Measurements from ENCODE around the gene RHBDD3.

Gene RHBDD3

DNA sequence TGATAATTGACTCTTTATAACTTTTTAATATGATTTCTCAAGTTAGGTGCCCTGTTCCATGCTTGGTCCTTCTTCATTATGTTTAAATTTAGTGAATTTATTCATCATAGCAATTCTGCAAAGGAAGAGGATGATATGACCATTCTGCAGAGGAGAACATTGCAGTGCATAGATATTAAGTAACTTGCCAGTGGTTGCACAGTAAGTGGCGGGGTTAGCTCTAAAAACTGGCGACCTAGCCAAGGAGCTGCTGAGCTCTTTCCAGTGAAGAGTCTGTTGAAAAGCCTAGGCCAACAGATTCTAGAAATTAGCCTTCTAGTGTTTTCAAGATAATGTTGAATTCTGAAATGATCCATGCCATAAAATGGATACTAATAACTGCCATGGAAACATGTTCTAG lies 4.8 kb upstream of the RHBDD3 start:
- ChIA-PET CTCF (interaction anchor here (1.0 to 2.3 kb wide), 3 partner anchors 12 to 27 kb away, joined by 3 to 5 read pairs (median 5); no protein-coding TSS in a partner anchor), POLR2A (no interaction called here)
- no peak for DNase-seq (ENCODE audit: extremely low spot score)
- TF ChIP-seq CTCF (IDR thresholded peaks at IDR 0.05; ENCODE audit: control extremely low read depth, extremely low read depth, low read depth, missing control alignments), result no peak

DNA sequence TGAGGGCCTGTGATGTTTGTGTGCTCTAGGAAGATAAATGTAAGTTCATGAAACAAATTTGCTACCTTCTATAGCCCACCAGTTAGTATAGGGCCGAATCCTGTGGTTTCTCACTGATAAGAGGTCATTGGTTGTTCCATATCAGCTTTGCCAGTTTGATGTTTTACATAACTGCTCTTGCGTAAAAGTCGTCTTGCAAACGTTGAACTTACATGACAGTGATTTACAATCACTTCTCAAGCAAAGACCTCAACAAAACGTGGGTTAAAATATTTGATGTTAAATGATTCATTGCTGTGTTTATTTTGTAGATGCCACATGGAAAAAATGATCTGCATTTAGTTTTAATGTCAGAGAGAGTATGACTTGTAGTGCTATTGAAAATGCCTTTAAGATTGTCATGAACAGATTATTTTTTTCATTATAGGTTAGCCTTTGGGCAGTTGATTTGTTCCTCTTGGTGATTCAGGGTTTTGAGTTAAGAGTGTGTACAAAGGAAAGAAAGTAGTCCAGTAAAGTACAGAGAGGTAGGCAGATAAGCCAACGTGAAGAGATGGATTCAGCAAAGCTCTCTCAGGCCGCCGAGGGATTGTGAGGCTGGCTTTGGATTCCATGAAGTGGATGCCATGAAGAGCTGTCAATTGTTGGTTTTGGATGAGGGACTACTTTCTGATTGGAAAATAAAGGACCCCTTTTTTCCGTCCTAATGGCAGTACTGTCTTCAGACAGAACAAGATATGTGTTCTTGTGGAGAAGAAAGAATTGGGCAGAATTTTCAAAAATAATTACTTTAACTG lies 2.9 kb upstream of the RHBDD3 start:
- ChIA-PET POLR2A (interaction anchor here (0.5 to 2.4 kb wide), 2 partner anchors 9 to 19 kb away, joined by 6 to 13 read pairs; no protein-coding TSS in a partner anchor), CTCF (interaction anchor here (1.2 to 2.3 kb wide), 3 partner anchors 16 to 25 kb away, joined by 3 to 5 read pairs (median 5); no protein-coding TSS in a partner anchor)
- no peak for DNase-seq (ENCODE audit: extremely low spot score)
- no peak for TF ChIP-seq CTCF (IDR thresholded peaks at IDR 0.05; ENCODE audit: control extremely low read depth, extremely low read depth, low read depth, missing control alignments)

- CTCF ChIA-PET, result interaction anchor here (1.2 kb wide), 1 partner anchor 25 kb away, joined by 3 read pairs; no protein-coding TSS in a partner anchor
- no peak for TF ChIP-seq CTCF (IDR thresholded peaks at IDR 0.05; ENCODE audit: control extremely low read depth, extremely low read depth, low read depth, missing control alignments)
- no peak for DNase-seq (ENCODE audit: extremely low spot score)
- POLR2A ChIA-PET, result interaction anchor here (2.4 kb wide), 1 partner anchor 10 kb away, joined by 13 read pairs; no protein-coding TSS in a partner anchor
These were observed 2.1 kb upstream of the RHBDD3 start for GRCh38 chr22:29269731-29270474.

GRCh38 chr22:29269230-29269604 lies 1.4 kb upstream of the RHBDD3 start:
- POLR2A ChIA-PET, result no interaction called here
- no peak for DNase-seq (ENCODE audit: extremely low spot score)
- CTCF ChIA-PET, result no interaction called here
- TF ChIP-seq CTCF (IDR thresholded peaks at IDR 0.05; ENCODE audit: control extremely low read depth, extremely low read depth, low read depth, missing control alignments), result no peak

- POLR2A ChIA-PET, result interaction anchor here (0.5 to 1.0 kb wide), 2 partner anchors 12 to 18 kb away, joined by 3 to 4 read pairs; no protein-coding TSS in a partner anchor
- CTCF ChIA-PET, result no interaction called here
- no peak for TF ChIP-seq CTCF (IDR thresholded peaks at IDR 0.05; ENCODE audit: control extremely low read depth, extremely low read depth, low read depth, missing control alignments)
- no peak for DNase-seq (ENCODE audit: extremely low spot score)
These were observed 889 bp upstream of the RHBDD3 start for GRCh38 chr22:29268511-29269229.

- CTCF ChIA-PET, result interaction anchor here (4.5 kb wide), 1 partner anchor 22 kb away, joined by 19 read pairs; no protein-coding TSS in a partner anchor
- POLR2A ChIA-PET, result interaction anchor here (0.6 kb wide), 1 partner anchor 11 kb away, joined by 7 read pairs; no protein-coding TSS in a partner anchor
- DNase-seq (ENCODE audit: extremely low spot score), result no peak
- no peak for TF ChIP-seq CTCF (IDR thresholded peaks at IDR 0.05; ENCODE audit: control extremely low read depth, extremely low read depth, low read depth, missing control alignments)
These were observed 321 bp downstream of the RHBDD3 start for GRCh38 chr22:29267462-29267857.
